SU-DHL-6 (cell line): ENCODE results near the gene SLC35F1.

Experiments
- EZH2phosphoT487 ChIP-seq: fragments of 200-600 bp; sonication (generic), shearing (Covaris generic); conservative IDR thresholded peaks from 2 replicates; pipeline ENCODE4 v1.6.1; 2018; ENCODE audit warnings: mild to moderate bottlenecking, antibody characterized with exemption, low read length, moderate library complexity, mixed read lengths
- TF ChIP-seq, protein P1 (sequence below): fragments of 200-600 bp; sonication (generic); IDR thresholded peaks from one replicate; pipeline ENCODE4 v1.5.1; 2017; ENCODE audit warnings: antibody characterized with exemption, mild to moderate bottlenecking, low read length, moderate library complexity; ENCODE audit not compliant: insufficient read depth, poor library complexity, severe bottlenecking

DNA sequence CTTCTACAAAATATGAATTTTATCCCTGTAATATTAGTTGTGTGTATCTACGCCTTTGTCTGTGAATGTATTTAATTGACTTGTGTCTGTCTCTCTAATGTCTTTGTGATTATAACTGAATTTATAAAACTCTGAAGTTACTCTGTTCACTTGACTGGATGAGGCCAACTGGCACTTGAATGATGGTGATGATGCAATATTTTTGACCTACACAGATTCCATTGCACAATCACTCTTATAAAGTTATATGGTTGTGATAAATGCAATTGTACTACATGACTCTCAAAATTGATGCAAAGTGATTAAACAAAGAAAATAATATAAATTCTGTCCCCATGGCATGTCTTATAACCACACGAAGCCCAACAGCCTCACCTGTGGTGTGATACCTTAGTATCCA lies 353.8 kb downstream of the SLC35F1 start:
- TF ChIP-seq, protein P1, sequence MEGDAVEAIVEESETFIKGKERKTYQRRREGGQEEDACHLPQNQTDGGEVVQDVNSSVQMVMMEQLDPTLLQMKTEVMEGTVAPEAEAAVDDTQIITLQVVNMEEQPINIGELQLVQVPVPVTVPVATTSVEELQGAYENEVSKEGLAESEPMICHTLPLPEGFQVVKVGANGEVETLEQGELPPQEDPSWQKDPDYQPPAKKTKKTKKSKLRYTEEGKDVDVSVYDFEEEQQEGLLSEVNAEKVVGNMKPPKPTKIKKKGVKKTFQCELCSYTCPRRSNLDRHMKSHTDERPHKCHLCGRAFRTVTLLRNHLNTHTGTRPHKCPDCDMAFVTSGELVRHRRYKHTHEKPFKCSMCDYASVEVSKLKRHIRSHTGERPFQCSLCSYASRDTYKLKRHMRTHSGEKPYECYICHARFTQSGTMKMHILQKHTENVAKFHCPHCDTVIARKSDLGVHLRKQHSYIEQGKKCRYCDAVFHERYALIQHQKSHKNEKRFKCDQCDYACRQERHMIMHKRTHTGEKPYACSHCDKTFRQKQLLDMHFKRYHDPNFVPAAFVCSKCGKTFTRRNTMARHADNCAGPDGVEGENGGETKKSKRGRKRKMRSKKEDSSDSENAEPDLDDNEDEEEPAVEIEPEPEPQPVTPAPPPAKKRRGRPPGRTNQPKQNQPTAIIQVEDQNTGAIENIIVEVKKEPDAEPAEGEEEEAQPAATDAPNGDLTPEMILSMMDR: no peak
- TF ChIP-seq EZH2phosphoT487: no peak
